K562 (cell line): Measurements from ENCODE around the gene SIK3.

ENCODE experiments used
- CTCF ChIP-seq, 3 experiments: IDR thresholded peaks in 2 of 3; conservative IDR thresholded peaks in 1 of 3; 2 replicates each; pipeline ENCODE4 v1.5.1; 2011 to 2012; ENCODE audit warnings: low read length in 3 of 3, mild to moderate bottlenecking in 3 of 3, control low read depth in 2 of 3, improper control_type of control experiment in 1 of 3, inconsistent platforms in 1 of 3, low read depth in 1 of 3, mixed read lengths in 1 of 3, moderate library complexity in 1 of 3; ENCODE audit not compliant: insufficient read depth in 2 of 3
- MEIS2 ChIP-seq: fragments of 450-650 bp; IDR thresholded peaks from 2 replicates; pipeline ENCODE4 v1.6.1; 2014; ENCODE audit warnings: mild to moderate bottlenecking; ENCODE audit not compliant: partially characterized antibody
- PATZ1 ChIP-seq: fragments of 250-450 bp; sonication (Bioruptor Pico); IDR thresholded peaks from 2 replicates; pipeline ENCODE4 v1.5.0; 2020; ENCODE audit warnings: mild to moderate bottlenecking, borderline replicate concordance
- XRCC5 ChIP-seq: fragments of 200-400 bp; formaldehyde crosslinking; IDR thresholded peaks from 2 replicates; pipeline ENCODE4 v1.6.1; 2017; ENCODE audit warnings: low read depth, mild to moderate bottlenecking, low read length

GRCh38 chr11:117144477-117145392, 46.5 kb upstream of the SIK3 start:
- no peak for TF ChIP-seq PATZ1 (CRISPR knock-in tag)
- peak; percentile 13 for TF ChIP-seq MEIS2
- no peak for TF ChIP-seq CTCF (IDR thresholded peaks at IDR 0.05 in 2 of 3, conservative IDR thresholded peaks at IDR 0.05 in 1 of 3; ENCODE audit: insufficient read depth in 2 of 3, low read depth in 1 of 3, low read length in 3 of 3)
- 0 out of 2 replicates have a peak, but pooled peaks have one; percentile 22 for TF ChIP-seq XRCC5
